MM.1S (cell line): ENCODE results near the gene PADI3.

Experiments used
- DNase-seq: peaks from one replicate; pipeline ENCODE4 v3.0.0-alpha.2; 2015
- H2AFZ ChIP-seq: fragments of 300-600 bp; sonication (generic); 2 replicates; pipeline ENCODE4 v1.6.0; 2016; ENCODE audit warnings: antibody characterized with exemption, low read length
- H3F3A ChIP-seq: fragments of 300-600 bp; sonication (generic); 2 replicates; pipeline ENCODE4 v1.6.1; 2016; ENCODE audit warnings: mild to moderate bottlenecking, antibody characterized with exemption, low read length, moderate library complexity, mixed read lengths; ENCODE audit not compliant: insufficient read depth
- H3K27ac ChIP-seq: fragments of 300-600 bp; sonication (generic); 2 replicates; pipeline ENCODE4 v1.5.1; 2016; ENCODE audit warnings: mild to moderate bottlenecking, low read length
- H3K27me3 ChIP-seq: fragments of 300-600 bp; sonication (generic); replicated peaks from 2 replicates; pipeline ENCODE4 v1.6.0; 2016; ENCODE audit warnings: low read length; ENCODE audit not compliant: insufficient read depth
- H3K36me3 ChIP-seq: fragments of 300-600 bp; sonication (generic); replicated peaks from 2 replicates; pipeline ENCODE4 v1.6.1; 2016; ENCODE audit warnings: mild to moderate bottlenecking, low read length, mixed read lengths; ENCODE audit not compliant: insufficient read depth
- H3K4me1 ChIP-seq: fragments of 300-600 bp; sonication (generic); 2 replicates; pipeline ENCODE4 v1.6.1; 2016; ENCODE audit warnings: low read length, mixed read lengths
- H3K4me2 ChIP-seq: fragments of 300-600 bp; sonication (generic); 2 replicates; pipeline ENCODE4 v1.6.0; 2016; ENCODE audit warnings: low read depth, low read length
- H3K4me3 ChIP-seq: fragments of 300-600 bp; sonication (generic); 2 replicates; pipeline ENCODE4 v1.5.1; 2016; ENCODE audit warnings: low read length, mixed read lengths
- H3K79me2 ChIP-seq: fragments of 300-600 bp; sonication (generic); 2 replicates; pipeline ENCODE4 v1.6.1; 2016; ENCODE audit warnings: mixed run types, low read length, mixed read lengths
- H3K9ac ChIP-seq: fragments of 300-600 bp; sonication (generic); 2 replicates; pipeline ENCODE4 v1.6.1; 2016; ENCODE audit warnings: low read length, mixed read lengths
- H3K9me2 ChIP-seq: fragments of 300-600 bp; sonication (generic); replicated peaks from 2 replicates; pipeline ENCODE4 v1.6.1; 2016; ENCODE audit warnings: mild to moderate bottlenecking, low read length, mixed read lengths; ENCODE audit not compliant: insufficient read depth
- H3K9me3 ChIP-seq: fragments of 300-600 bp; sonication (generic); replicated peaks from 2 replicates; pipeline ENCODE4 v1.6.1; 2016; ENCODE audit warnings: mild to moderate bottlenecking, low read length, mixed read lengths; ENCODE audit not compliant: insufficient read depth
- H4K20me1 ChIP-seq: fragments of 300-600 bp; sonication (generic); 2 replicates; pipeline ENCODE4 v1.6.1; 2016; ENCODE audit warnings: mild to moderate bottlenecking, low read length, moderate library complexity, mixed read lengths; ENCODE audit not compliant: insufficient read depth
- EZH2 ChIP-seq: fragments of 300-600 bp; sonication (generic); optimal IDR thresholded peaks from 2 replicates; pipeline ENCODE3; 2017; ENCODE audit warnings: low read depth, mild to moderate bottlenecking, antibody characterized with exemption, low read length, mixed read lengths
- EZH2phosphoT487 ChIP-seq: fragments of 300-600 bp; sonication (generic); IDR thresholded peaks from 2 replicates; pipeline ENCODE4 v1.6.1; 2018; ENCODE audit warnings: antibody characterized with exemption, low read length
- TF ChIP-seq, protein P1 (sequence below): fragments of 300-600 bp; sonication (generic); IDR thresholded peaks from 2 replicates; pipeline ENCODE4 v1.5.1; 2016; ENCODE audit warnings: antibody characterized with exemption, low read length, mixed read lengths

The PADI3 gene

GRCh38 chr1:17329610-17330009 lies 80.7 kb downstream of the PADI3 start:
- Histone ChIP-seq H3K27me3 (peaks cover 88% of the 10 kb centered on the region), H2AFZ (no peak overlapping the region)
- TF ChIP-seq, protein P1, sequence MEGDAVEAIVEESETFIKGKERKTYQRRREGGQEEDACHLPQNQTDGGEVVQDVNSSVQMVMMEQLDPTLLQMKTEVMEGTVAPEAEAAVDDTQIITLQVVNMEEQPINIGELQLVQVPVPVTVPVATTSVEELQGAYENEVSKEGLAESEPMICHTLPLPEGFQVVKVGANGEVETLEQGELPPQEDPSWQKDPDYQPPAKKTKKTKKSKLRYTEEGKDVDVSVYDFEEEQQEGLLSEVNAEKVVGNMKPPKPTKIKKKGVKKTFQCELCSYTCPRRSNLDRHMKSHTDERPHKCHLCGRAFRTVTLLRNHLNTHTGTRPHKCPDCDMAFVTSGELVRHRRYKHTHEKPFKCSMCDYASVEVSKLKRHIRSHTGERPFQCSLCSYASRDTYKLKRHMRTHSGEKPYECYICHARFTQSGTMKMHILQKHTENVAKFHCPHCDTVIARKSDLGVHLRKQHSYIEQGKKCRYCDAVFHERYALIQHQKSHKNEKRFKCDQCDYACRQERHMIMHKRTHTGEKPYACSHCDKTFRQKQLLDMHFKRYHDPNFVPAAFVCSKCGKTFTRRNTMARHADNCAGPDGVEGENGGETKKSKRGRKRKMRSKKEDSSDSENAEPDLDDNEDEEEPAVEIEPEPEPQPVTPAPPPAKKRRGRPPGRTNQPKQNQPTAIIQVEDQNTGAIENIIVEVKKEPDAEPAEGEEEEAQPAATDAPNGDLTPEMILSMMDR = no peak
- TF ChIP-seq EZH2 = no peak
- no peak for TF ChIP-seq EZH2phosphoT487

GRCh38 chr1:17330856-17331255 lies 82.0 kb downstream of the PADI3 start:
- no peaks in the 10 kb centered on the region for H3K9me2 ChIP-seq
- H3K9me3 ChIP-seq = no peaks in the 10 kb centered on the region
- H3F3A ChIP-seq = no peaks in the 10 kb centered on the region
- H3K36me3 ChIP-seq = no peaks in the 10 kb centered on the region
- H3K4me2 ChIP-seq = no peak overlapping the region
- H3K27ac ChIP-seq = no peak overlapping the region
- H3K4me1 ChIP-seq = no peaks in the 10 kb centered on the region
- no peak overlapping the region for H3K4me3 ChIP-seq
- no peaks in the 10 kb centered on the region for H3K79me2 ChIP-seq
- H2AFZ ChIP-seq = no peak overlapping the region
- no peak overlapping the region for H3K9ac ChIP-seq
- H3K27me3 ChIP-seq = peaks cover 88% of the 10 kb centered on the region
- no peaks in the 10 kb centered on the region for H4K20me1 ChIP-seq
- no peak for DNase-seq
- TF ChIP-seq EZH2 (no peak), EZH2phosphoT487 (no peak)

More at GRCh38 chr1:17329610-17330009, 80.7 kb downstream of the PADI3 start:
- no peaks in the 10 kb centered on the region for H4K20me1 ChIP-seq
- H3K36me3 ChIP-seq = no peaks in the 10 kb centered on the region
- H3F3A ChIP-seq = no peaks in the 10 kb centered on the region
- H3K9ac ChIP-seq = no peak overlapping the region
- DNase-seq = no peak
- H3K27ac ChIP-seq = no peak overlapping the region
- H3K4me3 ChIP-seq = no peak overlapping the region
- H3K9me2 ChIP-seq = no peaks in the 10 kb centered on the region
- no peaks in the 10 kb centered on the region for H3K4me1 ChIP-seq
- no peaks in the 10 kb centered on the region for H3K79me2 ChIP-seq
- H3K9me3 ChIP-seq = no peaks in the 10 kb centered on the region
- no peak overlapping the region for H3K4me2 ChIP-seq

- no peak overlapping the region for H2AFZ ChIP-seq
- no peaks in the 10 kb centered on the region for H4K20me1 ChIP-seq
Measured at GRCh38 chr1:17333081-17333480, 84.2 kb downstream of the PADI3 start.

More at GRCh38 chr1:17333081-17333480, 84.2 kb downstream of the PADI3 start:
- TF ChIP-seq EZH2 (no peak), EZH2phosphoT487 (no peak)
- TF ChIP-seq, protein P1 = no peak
- no peaks in the 10 kb centered on the region for H3K4me1 ChIP-seq
- H3K9me3 ChIP-seq = no peaks in the 10 kb centered on the region
- no peak overlapping the region for H3K4me3 ChIP-seq
- H3K79me2 ChIP-seq = no peaks in the 10 kb centered on the region
- H3K4me2 ChIP-seq = no peak overlapping the region
- H3K9me2 ChIP-seq = no peaks in the 10 kb centered on the region
- H3K9ac ChIP-seq = no peak overlapping the region
- H3K27ac ChIP-seq = no peak overlapping the region
- DNase-seq = no peak
- peaks cover 82% of the 10 kb centered on the region for H3K27me3 ChIP-seq
- H3K36me3 ChIP-seq = no peaks in the 10 kb centered on the region
- no peaks in the 10 kb centered on the region for H3F3A ChIP-seq
